ENCODE results near the gene ARHGEF19.
"Not testable (repeated sequence)": the region's sequence is repeated elsewhere in the genome, so short reads cannot be mapped to it uniquely, and the experiment has no call there.

ARHGEF19 gene

GRCh38 chr1:16207318-16208269 lies 4.9 kb downstream of the ARHGEF19 start:
- in situ Hi-C loops (cut with HindIII; ENCODE audit: low sequenced_read_pairs), result no loop called here

GRCh38 chr1:16206547-16207317 lies 5.7 kb downstream of the ARHGEF19 start:
- in situ Hi-C loops (cut with HindIII; ENCODE audit: low sequenced_read_pairs), result no loop called here

- in situ Hi-C loops (cut with HindIII; ENCODE audit: low sequenced_read_pairs), result no loop called here
Observed at GRCh38 chr1:16205891-16206546, 6.4 kb downstream of the ARHGEF19 start.

- in situ Hi-C loops (cut with HindIII; ENCODE audit: low sequenced_read_pairs), result no loop called here
Observed at GRCh38 chr1:16205334-16205671, 7.1 kb downstream of the ARHGEF19 start.

- in situ Hi-C loops (cut with HindIII; ENCODE audit: low sequenced_read_pairs), result no loop called here
Observed at GRCh38 chr1:16204634-16205333, 7.7 kb downstream of the ARHGEF19 start.

GRCh38 chr1:16204216-16204615 lies 8.2 kb downstream of the ARHGEF19 start:
- in situ Hi-C loops (cut with HindIII; ENCODE audit: low sequenced_read_pairs), result no loop called here

GRCh38 chr1:16203550-16203949 lies 8.9 kb downstream of the ARHGEF19 start:
- in situ Hi-C loops (cut with HindIII; ENCODE audit: low sequenced_read_pairs), result no loop called here

GRCh38 chr1:16202281-16203210 lies 9.9 kb downstream of the ARHGEF19 start:
- in situ Hi-C loops (cut with HindIII; ENCODE audit: low sequenced_read_pairs), result no loop called here

GRCh38 chr1:16199700-16200099 lies 12.8 kb downstream of the ARHGEF19 start:
- in situ Hi-C loops (cut with HindIII; ENCODE audit: low sequenced_read_pairs), result no loop called here

- in situ Hi-C loops (cut with HindIII; ENCODE audit: low sequenced_read_pairs), result no loop called here
Observed at GRCh38 chr1:16199157-16199501, 13.3 kb downstream of the ARHGEF19 start.

GRCh38 chr1:16198444-16199156 lies 13.9 kb downstream of the ARHGEF19 start:
- in situ Hi-C loops (cut with HindIII; ENCODE audit: low sequenced_read_pairs), result no loop called here

GRCh38 chr1:16196874-16197273 lies 15.6 kb downstream of the ARHGEF19 start:
- in situ Hi-C loops (cut with HindIII; ENCODE audit: low sequenced_read_pairs), result no loop called here

- in situ Hi-C loops (cut with HindIII; ENCODE audit: low sequenced_read_pairs), result not testable (repeated sequence)
Observed at GRCh38 chr1:16196139-16196538, 16.3 kb downstream of the ARHGEF19 start.

- in situ Hi-C loops (cut with HindIII; ENCODE audit: low sequenced_read_pairs), result no loop called here
Observed at GRCh38 chr1:16195518-16195905, 16.9 kb downstream of the ARHGEF19 start.

GRCh38 chr1:16191916-16192546 lies 20.4 kb downstream of the ARHGEF19 start:
- in situ Hi-C loops (cut with HindIII; ENCODE audit: low sequenced_read_pairs), result no loop called here

GRCh38 chr1:16191309-16191708 lies 21.1 kb downstream of the ARHGEF19 start:
- in situ Hi-C loops (cut with HindIII; ENCODE audit: low sequenced_read_pairs), result no loop called here

- in situ Hi-C loops (cut with HindIII; ENCODE audit: low sequenced_read_pairs), result no loop called here
Observed at GRCh38 chr1:16189921-16190621, 22.4 kb downstream of the ARHGEF19 start.

GRCh38 chr1:16189003-16189402 lies 23.4 kb downstream of the ARHGEF19 start:
- in situ Hi-C loops (cut with HindIII; ENCODE audit: low sequenced_read_pairs), result no loop called here

All from DLD1 (cell line).